ENCODE measurements around the gene UIMC1. TPM values are rescaled to one million over a fixed set of nuclear protein-coding genes. Genes with fewer than 3 reads are reported as not detected.

Gene UIMC1
- total and polyA plus RNA-seq, 11 donors: 14.8 to 40.2 (median 31.9) TPM

- H3K4me1 ChIP-seq: no peaks in the 10 kb centered on the region
- TF ChIP-seq CTCF (IDR thresholded peaks at IDR 0.05) (no peak), POLR2A (IDR thresholded peaks at IDR 0.05) (no peak)
- DNase-seq: peak in 1 of 5 donors; percentile 34
- no peak overlapping the region for H3K4me3 ChIP-seq
- H3K36me3 ChIP-seq: peaks cover 0 to 10% (median 0%) of the 10 kb centered on the region in 9 donors
- 72 to 85% (median 83%) methylated on average over 9 to 23 of the region's 23 CpGs for WGBS, 4 donors
- H3K27ac ChIP-seq: no peak overlapping the region
- no peak for ATAC-seq
- H3K9me3 ChIP-seq: no peaks in the 10 kb centered on the region
- peaks cover 4 to 46% (median 18%) of the 10 kb centered on the region in 9 donors for H3K27me3 ChIP-seq
- intact Hi-C loops (cut with DNase I): no loop called here
These were observed 127.5 kb downstream of the UIMC1 start for GRCh38 chr5:176878906-176879662.

DNA sequence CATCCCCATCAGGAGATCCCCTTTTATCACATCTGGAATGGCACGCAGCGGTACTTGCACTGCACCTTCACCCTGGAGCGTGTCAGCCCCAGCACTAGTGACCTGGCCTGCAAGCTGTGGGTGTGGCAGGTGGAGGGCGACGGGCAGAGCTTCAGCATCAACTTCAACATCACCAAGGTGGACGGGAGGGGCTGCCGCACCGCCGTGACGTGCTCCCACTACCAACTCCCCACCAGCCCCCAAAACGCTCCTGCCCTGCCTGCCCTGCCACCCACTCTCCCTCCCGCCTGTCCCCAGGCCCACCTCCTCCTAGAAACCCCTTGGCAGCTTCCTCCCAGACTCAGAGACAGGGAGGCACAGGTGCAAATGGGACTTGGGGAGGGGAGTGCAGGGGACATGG lies 128.1 kb downstream of the UIMC1 start:
- TF ChIP-seq CTCF (IDR thresholded peaks at IDR 0.05): no peak
- no peak for TF ChIP-seq POLR2A (IDR thresholded peaks at IDR 0.05)
- 78 to 84% (median 80%) methylated on average over 8 to 12 of the region's 12 CpGs for WGBS, 4 donors
- no peaks in the 10 kb centered on the region for H3K4me1 ChIP-seq
- ATAC-seq: no peak
- peaks cover 0 to 10% (median 0%) of the 10 kb centered on the region in 9 donors for H3K36me3 ChIP-seq
- H3K27me3 ChIP-seq: peaks cover 4 to 50% (median 18%) of the 10 kb centered on the region in 9 donors
- no peak overlapping the region for H3K27ac ChIP-seq
- no peak overlapping the region for H3K4me3 ChIP-seq
- H3K9me3 ChIP-seq: no peaks in the 10 kb centered on the region
- DNase-seq: no peak
- intact Hi-C loops (cut with DNase I): no loop called here

DNA sequence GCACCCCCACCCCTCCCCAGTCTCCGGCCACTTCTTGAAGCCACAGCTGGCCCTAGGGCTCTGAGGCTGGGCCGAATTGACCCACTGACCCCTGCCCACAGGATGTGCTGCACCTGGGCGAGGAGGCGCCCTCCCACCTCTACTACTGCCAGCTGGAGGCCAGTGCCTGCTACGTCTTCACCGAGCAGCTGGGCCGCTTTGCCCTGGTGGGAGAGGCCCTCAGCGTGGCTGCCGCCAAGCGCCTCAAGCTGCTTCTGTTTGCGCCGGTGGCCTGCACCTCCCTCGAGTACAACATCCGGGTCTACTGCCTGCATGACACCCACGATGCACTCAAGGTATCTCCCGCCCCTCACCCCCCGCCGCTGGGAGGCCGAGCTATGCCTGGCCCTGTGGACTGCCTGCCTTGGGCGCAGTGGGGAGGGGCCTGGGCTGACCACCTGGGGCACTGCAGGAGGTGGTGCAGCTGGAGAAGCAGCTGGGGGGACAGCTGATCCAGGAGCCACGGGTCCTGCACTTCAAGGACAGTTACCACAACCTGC lies 128.7 kb downstream of the UIMC1 start:
- Histone ChIP-seq H3K9me3 (no peaks in the 10 kb centered on the region), H3K4me3 (no peak overlapping the region), H3K36me3 (peaks cover 0 to 10% (median 0%) of the 10 kb centered on the region in 9 donors), H3K4me1 (no peaks in the 10 kb centered on the region), H3K27me3 (peaks cover 4 to 50% (median 18%) of the 10 kb centered on the region in 9 donors), H3K27ac (no peak overlapping the region)
- 68 to 76% (median 74%) methylated on average over 18 to 21 of the region's 21 CpGs for WGBS, 4 donors
- TF ChIP-seq CTCF (IDR thresholded peaks at IDR 0.05) (no peak), POLR2A (IDR thresholded peaks at IDR 0.05) (no peak)
- DNase-seq: no peak
- ATAC-seq: no peak
- intact Hi-C loops (cut with DNase I): no loop called here
